Dendritic cell treated with granulocyte-macrophage colony-stimulating factor and Interleukin-4, amounts not matched to agents 40 ng/mL and 50 ng/mL, for 4 days (primary cell): ENCODE measurements around the gene TMTC3.

ENCODE experiments used
- H3K27ac Mint-ChIP-seq: one replicate; pipeline ENCODE4 v1.8.0; 2022; ENCODE audit warnings: mild to moderate bottlenecking, mixed read lengths
- H3K27me3 Mint-ChIP-seq: one replicate; pipeline ENCODE4 v1.8.0; 2022; ENCODE audit warnings: mild to moderate bottlenecking, mixed read lengths
- H3K36me3 Mint-ChIP-seq: one replicate; pipeline ENCODE4 v1.8.0; 2022; ENCODE audit warnings: low read depth, mixed read lengths
- H3K4me1 Mint-ChIP-seq: one replicate; pipeline ENCODE4 v1.8.0; 2022; ENCODE audit warnings: low read depth, mixed read lengths
- H3K4me3 Mint-ChIP-seq: one replicate; pipeline ENCODE4 v1.8.0; 2022; ENCODE audit warnings: mild to moderate bottlenecking, moderate library complexity, mixed read lengths
- H3K9me3 Mint-ChIP-seq: one replicate; pipeline ENCODE4 v1.8.0; 2022; ENCODE audit warnings: mixed read lengths
- intact Hi-C: fragments of 100-400 bp; cut with micrococcal nuclease; formaldehyde crosslinking; loops from one replicate; pipeline ENCODE4 v1.15.0; 2022

Gene TMTC3

GRCh38 chr12:88219861-88220260 is 77.8 kb downstream of the TMTC3 start:
- Mint-ChIP-seq H3K27me3 (no peaks in the 10 kb centered on the region), H3K4me1 (no peaks in the 10 kb centered on the region), H3K27ac (no peak overlapping the region), H3K36me3 (no peaks in the 10 kb centered on the region), H3K4me3 (no peak overlapping the region), H3K9me3 (peaks cover 48% of the 10 kb centered on the region)
- intact Hi-C loops, result no loop called here

GRCh38 chr12:88223519-88223918 is 81.4 kb downstream of the TMTC3 start:
- H3K4me1 Mint-ChIP-seq, result no peaks in the 10 kb centered on the region
- H3K9me3 Mint-ChIP-seq, result peaks cover 41% of the 10 kb centered on the region
- H3K27me3 Mint-ChIP-seq, result no peaks in the 10 kb centered on the region
- intact Hi-C loops, result no loop called here
- H3K4me3 Mint-ChIP-seq, result no peak overlapping the region
- no peak overlapping the region for H3K27ac Mint-ChIP-seq
- no peaks in the 10 kb centered on the region for H3K36me3 Mint-ChIP-seq

GRCh38 chr12:88225776-88226175 is 83.7 kb downstream of the TMTC3 start:
- no peaks in the 10 kb centered on the region for H3K27me3 Mint-ChIP-seq
- intact Hi-C loops, result no loop called here
- no peaks in the 10 kb centered on the region for H3K4me1 Mint-ChIP-seq
- H3K4me3 Mint-ChIP-seq, result no peak overlapping the region
- H3K27ac Mint-ChIP-seq, result no peak overlapping the region
- H3K36me3 Mint-ChIP-seq, result no peaks in the 10 kb centered on the region
- H3K9me3 Mint-ChIP-seq, result peaks cover 18% of the 10 kb centered on the region

GRCh38 chr12:88227263-88227662 is 85.2 kb downstream of the TMTC3 start:
- no peaks in the 10 kb centered on the region for H3K27me3 Mint-ChIP-seq
- peaks cover 9% of the 10 kb centered on the region for H3K9me3 Mint-ChIP-seq
- intact Hi-C loops, result no loop called here
- no peaks in the 10 kb centered on the region for H3K4me1 Mint-ChIP-seq
- H3K4me3 Mint-ChIP-seq, result no peak overlapping the region
- no peak overlapping the region for H3K27ac Mint-ChIP-seq
- no peaks in the 10 kb centered on the region for H3K36me3 Mint-ChIP-seq

DNA sequence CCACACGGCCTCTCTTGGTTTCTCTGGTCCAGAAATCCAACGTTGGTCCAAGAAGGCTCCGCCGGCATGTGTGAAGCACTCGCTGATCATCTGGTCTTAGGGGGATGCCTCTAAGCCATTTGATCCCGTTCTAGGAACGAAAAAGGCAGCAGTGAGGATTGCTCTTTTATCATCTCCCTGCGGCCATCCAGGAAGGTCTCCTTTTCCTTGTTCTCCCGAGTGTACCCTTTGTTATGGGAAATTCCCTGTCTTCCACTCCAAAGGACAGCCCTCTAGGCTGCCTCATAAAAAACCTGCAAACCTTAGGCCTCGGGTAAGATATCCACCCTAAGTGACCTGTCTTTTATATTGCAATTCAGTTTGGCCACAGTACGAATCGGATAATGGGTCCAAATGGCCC is 85.8 kb downstream of the TMTC3 start:
- intact Hi-C loops, result no loop called here
- no peaks in the 10 kb centered on the region for H3K4me1 Mint-ChIP-seq
- no peaks in the 10 kb centered on the region for H3K36me3 Mint-ChIP-seq
- no peak overlapping the region for H3K27ac Mint-ChIP-seq
- no peaks in the 10 kb centered on the region for H3K27me3 Mint-ChIP-seq
- H3K9me3 Mint-ChIP-seq, result peaks cover 9% of the 10 kb centered on the region
- no peak overlapping the region for H3K4me3 Mint-ChIP-seq

DNA sequence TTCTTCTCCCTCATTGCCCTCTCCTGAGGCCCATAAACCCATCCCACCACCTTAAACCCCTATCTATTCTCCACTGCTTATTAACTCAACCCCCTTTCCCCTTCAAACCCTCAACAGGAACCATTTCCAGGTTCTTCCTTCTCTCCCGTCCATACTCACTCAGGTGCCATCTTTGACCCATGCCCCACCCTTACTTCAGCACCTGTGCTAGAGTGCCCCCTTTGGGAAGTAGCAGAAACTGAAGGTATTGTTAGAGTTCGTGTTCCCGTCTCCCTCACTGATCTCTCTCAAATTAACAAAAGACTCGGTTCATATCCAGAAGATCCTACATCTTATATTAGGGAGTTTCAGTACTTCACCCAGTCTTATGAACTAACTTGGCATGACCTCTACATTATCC is 86.6 kb downstream of the TMTC3 start:
- peaks cover 9% of the 10 kb centered on the region for H3K9me3 Mint-ChIP-seq
- H3K27me3 Mint-ChIP-seq, result no peaks in the 10 kb centered on the region
- no peaks in the 10 kb centered on the region for H3K4me1 Mint-ChIP-seq
- H3K36me3 Mint-ChIP-seq, result no peaks in the 10 kb centered on the region
- no peak overlapping the region for H3K27ac Mint-ChIP-seq
- intact Hi-C loops, result no loop called here
- H3K4me3 Mint-ChIP-seq, result no peak overlapping the region

- Mint-ChIP-seq H3K4me1 (no peaks in the 10 kb centered on the region), H3K27ac (no peak overlapping the region), H3K9me3 (peaks cover 9% of the 10 kb centered on the region), H3K4me3 (no peak overlapping the region), H3K36me3 (no peaks in the 10 kb centered on the region), H3K27me3 (no peaks in the 10 kb centered on the region)
- intact Hi-C loops, result no loop called here
Observed at GRCh38 chr12:88230271-88230670, 88.2 kb downstream of the TMTC3 start.

- Mint-ChIP-seq H3K27me3 (no peaks in the 10 kb centered on the region), H3K4me1 (peaks cover 5% of the 10 kb centered on the region), H3K9me3 (no peaks in the 10 kb centered on the region), H3K36me3 (no peaks in the 10 kb centered on the region), H3K27ac (no peak overlapping the region), H3K4me3 (no peak overlapping the region)
- intact Hi-C loops, result no loop called here
Observed at GRCh38 chr12:88235183-88235833, 93.2 kb downstream of the TMTC3 start.

DNA sequence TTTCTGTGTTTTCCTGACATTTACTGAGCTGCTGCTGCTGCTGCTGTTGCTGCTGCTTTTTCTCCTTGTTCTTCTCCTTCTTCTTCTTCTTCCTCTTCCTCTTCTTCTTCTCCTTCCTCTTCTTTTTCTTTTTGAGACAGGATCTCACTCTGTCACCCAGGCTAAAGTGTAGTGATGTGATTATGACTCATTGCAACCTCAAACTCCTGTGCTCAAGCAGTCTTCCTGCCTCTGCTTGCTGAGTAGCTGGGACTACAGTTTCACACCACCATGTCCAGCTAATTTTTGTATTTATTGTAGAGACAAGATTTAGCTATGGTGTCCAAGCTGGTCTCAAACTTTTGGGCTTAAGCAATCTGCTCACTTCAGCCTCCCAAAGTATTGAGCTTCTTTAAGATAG is 95.8 kb downstream of the TMTC3 start:
- H3K4me1 Mint-ChIP-seq, result peaks cover 5% of the 10 kb centered on the region
- intact Hi-C loops, result no loop called here
- H3K27me3 Mint-ChIP-seq, result no peaks in the 10 kb centered on the region
- no peak overlapping the region for H3K27ac Mint-ChIP-seq
- H3K4me3 Mint-ChIP-seq, result no peak overlapping the region
- no peaks in the 10 kb centered on the region for H3K36me3 Mint-ChIP-seq
- H3K9me3 Mint-ChIP-seq, result no peaks in the 10 kb centered on the region

GRCh38 chr12:88238406-88238805 is 96.3 kb downstream of the TMTC3 start:
- H3K4me3 Mint-ChIP-seq, result no peak overlapping the region
- intact Hi-C loops, result no loop called here
- no peaks in the 10 kb centered on the region for H3K36me3 Mint-ChIP-seq
- no peaks in the 10 kb centered on the region for H3K9me3 Mint-ChIP-seq
- H3K27ac Mint-ChIP-seq, result no peak overlapping the region
- H3K27me3 Mint-ChIP-seq, result no peaks in the 10 kb centered on the region
- H3K4me1 Mint-ChIP-seq, result peaks cover 5% of the 10 kb centered on the region

GRCh38 chr12:88241862-88242570 is 99.9 kb downstream of the TMTC3 start:
- no peaks in the 10 kb centered on the region for H3K27me3 Mint-ChIP-seq
- no peak overlapping the region for H3K4me3 Mint-ChIP-seq
- H3K36me3 Mint-ChIP-seq, result no peaks in the 10 kb centered on the region
- intact Hi-C loops, result no loop called here
- no peaks in the 10 kb centered on the region for H3K9me3 Mint-ChIP-seq
- peaks cover 5% of the 10 kb centered on the region for H3K4me1 Mint-ChIP-seq
- H3K27ac Mint-ChIP-seq, result no peak overlapping the region

DNA sequence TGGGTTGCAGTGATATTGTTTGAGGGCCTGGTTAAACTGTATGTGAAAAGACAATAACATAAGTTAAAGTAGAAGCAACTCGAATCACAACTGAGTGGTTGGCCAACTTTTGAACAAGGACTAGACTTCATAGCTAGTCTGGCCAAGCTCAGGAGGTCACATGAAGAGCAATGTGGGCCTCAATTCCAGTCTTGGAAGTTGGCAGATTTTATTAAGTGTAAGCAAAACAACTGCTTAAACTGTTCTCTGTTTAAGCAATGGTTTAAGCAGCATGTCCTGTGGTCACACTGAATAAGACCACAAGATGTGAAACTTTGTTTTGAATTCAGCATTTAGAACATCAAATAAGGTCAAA is 100.4 kb downstream of the TMTC3 start:
- Mint-ChIP-seq H3K27ac (no peak overlapping the region), H3K36me3 (no peaks in the 10 kb centered on the region)

DNA sequence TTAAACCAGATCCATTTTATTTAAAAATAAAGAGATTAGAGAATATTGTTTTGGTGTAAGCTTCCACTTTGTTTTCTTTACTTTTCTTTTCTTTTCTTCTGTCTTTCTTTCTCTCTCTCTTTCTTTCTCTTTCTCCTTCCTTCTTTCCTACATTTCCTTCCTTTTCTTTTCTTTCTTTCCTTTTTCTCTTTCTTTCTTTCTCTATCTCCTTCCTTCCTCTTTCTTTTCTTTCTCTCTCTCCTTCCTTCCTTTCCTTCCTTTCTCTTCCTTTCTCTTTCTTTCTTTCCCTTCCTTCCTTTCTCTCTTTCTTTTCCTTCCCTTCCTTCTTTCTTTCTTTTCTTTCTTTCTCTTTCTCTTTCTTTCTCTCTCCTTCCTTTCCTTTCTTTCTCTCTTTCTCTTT is 100.8 kb downstream of the TMTC3 start:
- Mint-ChIP-seq H3K4me1 (peaks cover 2% of the 10 kb centered on the region), H3K9me3 (no peaks in the 10 kb centered on the region), H3K27me3 (no peaks in the 10 kb centered on the region), H3K27ac (no peak overlapping the region), H3K4me3 (no peak overlapping the region), H3K36me3 (no peaks in the 10 kb centered on the region)
- intact Hi-C loops, result no loop called here

More for the DNA sequence above, 100.4 kb downstream of the TMTC3 start:
- no peaks in the 10 kb centered on the region for H3K9me3 Mint-ChIP-seq
- intact Hi-C loops, result no loop called here
- no peaks in the 10 kb centered on the region for H3K27me3 Mint-ChIP-seq
- no peak overlapping the region for H3K4me3 Mint-ChIP-seq
- H3K4me1 Mint-ChIP-seq, result peaks cover 5% of the 10 kb centered on the region

DNA sequence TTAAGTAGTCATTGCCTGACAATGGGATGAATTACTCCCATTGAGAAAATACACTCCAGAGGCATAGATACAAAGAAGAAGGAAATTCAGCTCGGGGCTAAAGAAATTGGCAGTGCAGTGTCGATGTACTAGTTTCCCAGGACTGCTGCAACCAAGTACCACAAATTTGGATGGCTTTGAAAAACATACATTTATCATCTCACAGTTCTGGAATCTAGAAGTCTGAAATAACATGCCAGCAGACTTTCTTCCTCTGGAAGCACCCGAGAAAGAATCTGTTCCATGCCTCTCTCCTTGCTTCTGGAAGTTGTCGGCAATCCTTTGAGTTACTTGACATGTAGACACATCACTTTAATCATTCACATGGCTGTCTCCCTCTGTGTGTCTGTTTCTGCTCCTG is 101.9 kb downstream of the TMTC3 start:
- Mint-ChIP-seq H3K27me3 (no peaks in the 10 kb centered on the region), H3K27ac (no peak overlapping the region), H3K9me3 (no peaks in the 10 kb centered on the region), H3K4me3 (no peak overlapping the region), H3K4me1 (no peaks in the 10 kb centered on the region), H3K36me3 (no peaks in the 10 kb centered on the region)
- intact Hi-C loops, result no loop called here

DNA sequence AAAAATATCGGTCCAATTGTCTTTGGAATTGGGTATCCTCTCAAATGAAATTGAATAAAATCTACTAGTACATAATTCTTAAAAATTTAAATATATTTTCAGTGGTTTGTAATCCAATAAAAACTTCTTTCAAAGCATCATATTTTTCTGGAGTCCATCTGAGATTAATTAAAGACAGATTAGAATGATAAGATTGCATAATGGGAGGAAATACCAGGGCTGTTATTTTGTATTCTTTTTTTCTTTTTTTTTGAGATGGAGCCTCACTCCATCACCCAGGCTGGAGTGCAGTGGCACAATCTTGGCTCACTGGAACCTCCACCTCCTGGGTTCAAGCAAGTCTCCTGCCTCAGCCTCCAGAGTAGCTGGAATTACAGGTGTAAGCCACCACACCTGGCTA is 103.8 kb downstream of the TMTC3 start:
- Mint-ChIP-seq H3K9me3 (no peaks in the 10 kb centered on the region), H3K4me1 (no peaks in the 10 kb centered on the region), H3K4me3 (no peak overlapping the region), H3K27ac (no peak overlapping the region), H3K36me3 (no peaks in the 10 kb centered on the region), H3K27me3 (no peaks in the 10 kb centered on the region)
- intact Hi-C loops, result no loop called here
